A549 (cell line): ENCODE data around the gene MTF1. TPM values are rescaled to one million over a fixed set of nuclear protein-coding genes. Genes with fewer than 3 reads are reported as not detected.

ENCODE experiments used
- ATAC-seq, 2 experiments: fragments of 200-7000 bp in 1 of 2; fragments of >200 bp in 1 of 2; cut with Nextera tagmentation in 1 of 2; cut with Tn5 transposase in 1 of 2; 3 replicates each; pipeline versions ENCODE4 v1.8.0 to v1.9.1; 2018 to 2020; ENCODE audit warnings: mild to moderate bottlenecking in 1 of 2, moderate library complexity in 1 of 2
- CTCF ChIA-PET: fragments of 300-600 bp; sonication (Branson Sonifier 250); formaldehyde crosslinking; extraction: SDS; loops from one replicate; lab custom pipeline; 2021; ENCODE audit warnings: antibody characterized with exemption, inconsistent platforms; lab: Yijun Ruan, JAX
- POLR2A ChIA-PET: fragments of 350-600 bp; formaldehyde crosslinking; extraction: SDS; loops from one replicate; lab custom pipeline; 2021; ENCODE audit warnings: antibody characterized with exemption, inconsistent platforms; lab: Yijun Ruan, JAX
- DNase-seq, 2 experiments: peaks; one replicate each; pipeline versions ENCODE4 v3.0.0 to v3.0.0-alpha.2; 2011 to 2016; ENCODE audit warnings: low read depth in 1 of 2, low spot score in 1 of 2
- FAIRE-seq: peaks from 2 replicates; lab custom pipeline; 2011; peaks lifted over from hg19 to GRCh38; lab: Jason Lieb, UNC
- H3K27ac ChIP-seq, 2 experiments: fragments of >200 bp; sonication (Bioruptor Twin); formaldehyde crosslinking; 3 replicates each; pipeline ENCODE4 v1.5.1; 2016 to 2017
- H3K4me1 ChIP-seq: fragments of >200 bp; sonication (Bioruptor Twin); formaldehyde crosslinking; 3 replicates; pipeline ENCODE4 v1.6.1; 2016
- H3K4me2 ChIP-seq: fragments of >200 bp; sonication (Bioruptor Twin); formaldehyde crosslinking; 3 replicates; pipeline ENCODE4 v1.6.1; 2016
- H3K4me3 ChIP-seq: fragments of >200 bp; sonication (Bioruptor Twin); formaldehyde crosslinking; 3 replicates; pipeline ENCODE4 v1.5.1; 2016
- H3K9me3 ChIP-seq: fragments of >200 bp; sonication (Bioruptor Twin); formaldehyde crosslinking; 3 replicates; pipeline ENCODE4 v1.6.1; 2016
- BHLHE40 ChIP-seq: IDR thresholded peaks from 2 replicates; pipeline ENCODE4 v1.6.1; 2012; ENCODE audit warnings: low read depth, low read length, inconsistent platforms
- CEBPB ChIP-seq, 2 experiments: fragments of >200 bp in 1 of 2; sonication (Bioruptor Twin) in 1 of 2; formaldehyde crosslinking in 1 of 2; IDR thresholded peaks; 2 replicates each; pipeline ENCODE4 v1.6.1; 2012 to 2016
- CHD2 ChIP-seq: fragments of 150-350 bp; IDR thresholded peaks from 2 replicates; pipeline ENCODE4 v1.6.1; 2014; ENCODE audit warnings: low read length; ENCODE audit not compliant: partially characterized antibody
- EHF ChIP-seq: fragments of 250-450 bp; sonication (Bioruptor Pico); IDR thresholded peaks from 2 replicates; pipeline ENCODE4 v1.5.0; 2020; ENCODE audit warnings: mild to moderate bottlenecking
- EP300 ChIP-seq, 2 experiments: fragments of >200 bp; sonication (Bioruptor Twin); formaldehyde crosslinking; IDR thresholded peaks; 2 replicates in 1 of 2; 3 replicates in 1 of 2; pipeline ENCODE4 v1.6.1; 2016 to 2017
- ESRRA ChIP-seq: fragments of 150-350 bp; IDR thresholded peaks from 2 replicates; pipeline ENCODE4 v1.6.1; 2014; ENCODE audit warnings: mild to moderate bottlenecking, low read length, borderline replicate concordance
- FOSL2 ChIP-seq, 2 experiments: fragments of 450-650 bp in 1 of 2; fragments of >200 bp in 1 of 2; sonication (Bioruptor Twin) in 1 of 2; formaldehyde crosslinking; IDR thresholded peaks; 2 replicates each; pipeline versions ENCODE4 v1.5.0 to v1.6.1; 2016 to 2020; ENCODE audit warnings: mild to moderate bottlenecking in 1 of 2, moderate library complexity in 1 of 2
- JUN ChIP-seq, 2 experiments: fragments of >200 bp; sonication (Bioruptor Twin); formaldehyde crosslinking; IDR thresholded peaks; 2 replicates in 1 of 2; 3 replicates in 1 of 2; pipeline ENCODE4 v1.6.1; 2016 to 2017
- JUNB ChIP-seq: fragments of >200 bp; sonication (Bioruptor Twin); formaldehyde crosslinking; IDR thresholded peaks from 2 replicates; pipeline ENCODE4 v1.6.1; 2016
- MAFK ChIP-seq: fragments of 450-650 bp; IDR thresholded peaks from 2 replicates; pipeline ENCODE4 v1.6.1; 2014; ENCODE audit not compliant: partially characterized antibody
- NFE2L2 ChIP-seq: fragments of 150-350 bp; conservative IDR thresholded peaks from 2 replicates; pipeline ENCODE4 v1.6.1; 2014; ENCODE audit warnings: low read length
- NR3C1 ChIP-seq: fragments of >200 bp; sonication (Bioruptor Twin); formaldehyde crosslinking; IDR thresholded peaks from 3 replicates; pipeline ENCODE4 v1.6.1; 2017
- RCOR1 ChIP-seq: fragments of 150-350 bp; IDR thresholded peaks from 2 replicates; pipeline ENCODE4 v1.6.1; 2014; ENCODE audit warnings: antibody characterized with exemption, low read length, low read depth
- RFX5 ChIP-seq: fragments of 450-650 bp; IDR thresholded peaks from 2 replicates; pipeline ENCODE4 v1.7.1; 2014; ENCODE audit warnings: antibody characterized with exemption, mild to moderate bottlenecking, moderate library complexity
- RNF2 ChIP-seq: fragments of 200-600 bp; sonication (generic); IDR thresholded peaks from 2 replicates; pipeline ENCODE4 v1.6.1; 2016; ENCODE audit warnings: low read depth, mild to moderate bottlenecking, antibody characterized with exemption, moderate library complexity, borderline replicate concordance
- TP53 ChIP-seq: fragments of 250-450 bp; sonication (Bioruptor Pico); IDR thresholded peaks from 2 replicates; pipeline ENCODE4 v1.5.0; 2021; ENCODE audit warnings: mild to moderate bottlenecking, moderate library complexity
- ZC3H11A ChIP-seq: fragments of 450-650 bp; IDR thresholded peaks from 2 replicates; pipeline ENCODE4 v1.6.1; 2014; ENCODE audit warnings: antibody characterized with exemption, mild to moderate bottlenecking
- WGBS: methylation state at CpG from one replicate; pipeline ENCODE4 v1.1.6; 2017; ENCODE audit errors: missing lambda C conversion rate; 5-methylcytosine and 5-hydroxymethylcytosine counted together
- polyA plus RNA-seq, 4 experiments: library from polyadenylated mRNA; depleted of rRNA in 3 of 4; stranded (reverse); fragments of >200 nt; fragmentation: RNase III in 1 of 4; extraction: RNeasy Plus Mini Kit Qiagen cat#74134 plus additional on column Dnase treatment in 1 of 4; gene quantifications; 2 replicates in 3 of 4; 3 replicates in 1 of 4; pipeline ENCODE4 v1.2.3, GENCODE V29; 2011 to 2017
- TF ChIP-seq, protein P1 (sequence below): fragments of >200 bp; sonication (Bioruptor Twin); formaldehyde crosslinking; IDR thresholded peaks from 3 replicates; pipeline ENCODE4 v1.6.1; 2016
- TF ChIP-seq, protein P2 (sequence below): fragments of >200 bp; sonication (Bioruptor Twin); formaldehyde crosslinking; IDR thresholded peaks from 2 replicates; pipeline ENCODE4 v1.6.1; 2016
- TF ChIP-seq, protein P3 (sequence below): fragments of 200-600 bp; sonication (generic); IDR thresholded peaks from 2 replicates; pipeline ENCODE4 v1.6.1; 2016; ENCODE audit warnings: antibody characterized with exemption, mild to moderate bottlenecking, moderate library complexity

Gene MTF1
- polyA plus RNA-seq, 2 of the 4 experiments (the other 2 are of a cell fraction) = 4.0 to 6.7 TPM

DNA sequence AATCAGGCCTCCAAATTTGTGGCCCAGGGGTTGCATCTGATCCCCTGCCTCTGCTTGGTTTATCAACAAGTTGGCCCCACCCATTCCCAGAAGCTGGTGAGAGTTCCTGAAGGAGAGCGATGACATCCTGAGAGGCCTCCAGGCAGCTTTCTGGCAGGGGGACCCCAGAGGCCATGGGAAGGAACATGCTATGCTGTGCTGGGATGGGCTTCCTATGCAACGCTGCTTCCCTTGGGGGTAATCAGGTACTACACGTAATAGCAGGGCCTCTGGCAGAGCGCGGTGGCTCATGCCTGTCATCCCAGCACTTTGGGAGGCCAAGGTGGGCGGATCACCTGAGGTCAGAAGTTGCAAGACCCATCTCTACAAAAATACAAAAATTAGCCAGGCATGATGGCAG, 8.4 kb upstream of the MTF1 start:
- DNase-seq (no peak), FAIRE-seq (no peak), ATAC-seq (peak; percentile 53 to 54; a peak in 3 of 6 replicates)
- Histone ChIP-seq H3K27ac (no peak overlapping the region), H3K4me1 (peaks cover 14% of the 10 kb centered on the region), H3K9me3 (no peaks in the 10 kb centered on the region), H3K4me3 (no peak overlapping the region), H3K4me2 (no peak overlapping the region)
- ChIA-PET POLR2A (no interaction called here), CTCF (no interaction called here)
- TF ChIP-seq EP300 (IDR thresholded peaks at IDR 0.05) = no peak
- TF ChIP-seq BHLHE40 = no peak
- TF ChIP-seq ESRRA = no peak
- no peak for TF ChIP-seq NR3C1
- TF ChIP-seq CEBPB (IDR thresholded peaks at IDR 0.05) = no peak
- no peak for TF ChIP-seq CHD2
- TF ChIP-seq RCOR1 = no peak
- 96% methylated on average over 4 of the region's 6 CpGs for WGBS

DNA sequence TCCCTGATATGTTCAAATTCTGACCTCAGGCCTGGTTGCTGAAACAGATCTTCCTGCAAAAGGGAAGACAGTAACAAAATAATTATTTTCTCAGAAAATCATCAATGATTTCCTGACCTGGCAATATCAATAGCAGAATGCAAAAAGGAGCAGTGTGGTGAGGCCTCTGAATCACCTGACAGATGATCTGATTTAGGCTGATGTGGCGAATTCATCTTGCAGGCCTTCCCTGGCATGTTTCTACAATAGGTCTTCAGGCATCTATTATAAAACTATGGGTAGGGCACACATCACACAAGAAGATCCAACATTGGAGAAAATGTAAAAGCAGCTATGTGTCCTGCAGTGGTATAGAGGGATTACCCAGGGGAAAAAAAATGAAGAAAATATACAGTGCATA, 7.1 kb upstream of the MTF1 start:
- TF ChIP-seq, protein P1, sequence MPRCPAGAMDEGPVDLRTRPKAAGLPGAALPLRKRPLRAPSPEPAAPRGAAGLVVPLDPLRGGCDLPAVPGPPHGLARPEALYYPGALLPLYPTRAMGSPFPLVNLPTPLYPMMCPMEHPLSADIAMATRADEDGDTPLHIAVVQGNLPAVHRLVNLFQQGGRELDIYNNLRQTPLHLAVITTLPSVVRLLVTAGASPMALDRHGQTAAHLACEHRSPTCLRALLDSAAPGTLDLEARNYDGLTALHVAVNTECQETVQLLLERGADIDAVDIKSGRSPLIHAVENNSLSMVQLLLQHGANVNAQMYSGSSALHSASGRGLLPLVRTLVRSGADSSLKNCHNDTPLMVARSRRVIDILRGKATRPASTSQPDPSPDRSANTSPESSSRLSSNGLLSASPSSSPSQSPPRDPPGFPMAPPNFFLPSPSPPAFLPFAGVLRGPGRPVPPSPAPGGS = no peak
- no peak for TF ChIP-seq JUNB
- no peak for TF ChIP-seq EP300 (IDR thresholded peaks at IDR 0.05)
- Histone ChIP-seq H3K4me3 (no peak overlapping the region), H3K4me1 (peaks cover 25% of the 10 kb centered on the region), H3K9me3 (no peaks in the 10 kb centered on the region), H3K4me2 (no peak overlapping the region), H3K27ac (no peak overlapping the region)
- 94% methylated on average over 1 of the region's 1 CpG for WGBS
- CTCF ChIA-PET = interaction anchor here (1.1 kb wide), 1 partner anchor 9 kb away, joined by 3 read pairs; no protein-coding TSS in a partner anchor
- no peak for DNase-seq
- POLR2A ChIA-PET = no interaction called here
- no peak for ATAC-seq
- FAIRE-seq = no peak

DNA sequence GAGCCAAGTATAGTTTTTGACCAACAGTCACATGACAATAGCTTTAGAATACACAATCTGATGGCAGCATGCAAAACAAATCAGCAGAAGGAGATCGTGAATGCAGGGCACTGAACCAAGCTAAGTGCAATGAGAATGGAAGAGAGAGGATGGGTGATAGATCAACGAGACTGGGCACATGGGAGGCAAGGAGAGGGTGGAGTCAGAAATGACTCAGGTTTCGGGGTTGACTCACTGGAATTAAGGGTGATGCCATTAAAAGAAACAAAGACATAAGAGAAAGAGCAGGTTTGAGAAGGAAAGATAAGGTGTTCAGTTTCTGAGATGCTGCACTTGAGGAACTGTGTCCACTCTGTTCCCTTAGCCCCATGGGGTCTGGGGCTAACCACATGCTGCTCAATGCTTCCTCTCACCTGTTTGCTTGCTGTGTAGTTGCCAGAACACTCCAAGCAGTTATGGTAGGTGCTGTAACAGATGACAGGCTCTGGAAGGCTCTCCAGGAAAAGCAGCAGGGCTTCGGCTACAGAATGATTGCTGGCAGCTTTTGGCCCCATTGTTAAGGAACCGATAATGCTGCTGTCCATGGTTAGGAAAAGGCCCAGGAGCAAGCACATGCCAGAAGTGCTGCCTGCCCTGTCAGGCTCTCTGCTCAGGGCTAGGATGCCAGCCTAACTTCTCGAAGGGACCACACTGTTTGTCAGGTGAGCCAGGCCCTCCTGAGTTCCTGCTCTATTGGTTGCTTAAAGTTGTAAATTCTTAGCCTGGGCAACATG, 6.1 kb upstream of the MTF1 start:
- Histone ChIP-seq H3K4me2 (peak overlapping the region; percentile 28; the same call in 2 of the 3 replicates), H3K4me3 (no peak overlapping the region), H3K4me1 (peaks cover 35% of the 10 kb centered on the region), H3K27ac (peak overlapping the region; percentile 64 to 66; a peak in 5 of 6 replicates), H3K9me3 (no peaks in the 10 kb centered on the region)
- ChIA-PET POLR2A (no interaction called here), CTCF (no interaction called here)
- TF ChIP-seq, protein P2, sequence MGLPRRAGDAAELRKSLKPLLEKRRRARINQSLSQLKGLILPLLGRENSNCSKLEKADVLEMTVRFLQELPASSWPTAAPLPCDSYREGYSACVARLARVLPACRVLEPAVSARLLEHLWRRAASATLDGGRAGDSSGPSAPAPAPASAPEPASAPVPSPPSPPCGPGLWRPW = no peak
- no peak for TF ChIP-seq JUNB
- TF ChIP-seq, protein P3, sequence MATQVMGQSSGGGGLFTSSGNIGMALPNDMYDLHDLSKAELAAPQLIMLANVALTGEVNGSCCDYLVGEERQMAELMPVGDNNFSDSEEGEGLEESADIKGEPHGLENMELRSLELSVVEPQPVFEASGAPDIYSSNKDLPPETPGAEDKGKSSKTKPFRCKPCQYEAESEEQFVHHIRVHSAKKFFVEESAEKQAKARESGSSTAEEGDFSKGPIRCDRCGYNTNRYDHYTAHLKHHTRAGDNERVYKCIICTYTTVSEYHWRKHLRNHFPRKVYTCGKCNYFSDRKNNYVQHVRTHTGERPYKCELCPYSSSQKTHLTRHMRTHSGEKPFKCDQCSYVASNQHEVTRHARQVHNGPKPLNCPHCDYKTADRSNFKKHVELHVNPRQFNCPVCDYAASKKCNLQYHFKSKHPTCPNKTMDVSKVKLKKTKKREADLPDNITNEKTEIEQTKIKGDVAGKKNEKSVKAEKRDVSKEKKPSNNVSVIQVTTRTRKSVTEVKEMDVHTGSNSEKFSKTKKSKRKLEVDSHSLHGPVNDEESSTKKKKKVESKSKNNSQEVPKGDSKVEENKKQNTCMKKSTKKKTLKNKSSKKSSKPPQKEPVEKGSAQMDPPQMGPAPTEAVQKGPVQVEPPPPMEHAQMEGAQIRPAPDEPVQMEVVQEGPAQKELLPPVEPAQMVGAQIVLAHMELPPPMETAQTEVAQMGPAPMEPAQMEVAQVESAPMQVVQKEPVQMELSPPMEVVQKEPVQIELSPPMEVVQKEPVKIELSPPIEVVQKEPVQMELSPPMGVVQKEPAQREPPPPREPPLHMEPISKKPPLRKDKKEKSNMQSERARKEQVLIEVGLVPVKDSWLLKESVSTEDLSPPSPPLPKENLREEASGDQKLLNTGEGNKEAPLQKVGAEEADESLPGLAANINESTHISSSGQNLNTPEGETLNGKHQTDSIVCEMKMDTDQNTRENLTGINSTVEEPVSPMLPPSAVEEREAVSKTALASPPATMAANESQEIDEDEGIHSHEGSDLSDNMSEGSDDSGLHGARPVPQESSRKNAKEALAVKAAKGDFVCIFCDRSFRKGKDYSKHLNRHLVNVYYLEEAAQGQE = peak; percentile 38; the same call in 1 of the 2 replicates
- FAIRE-seq (no peak), DNase-seq (no peak), ATAC-seq (no peak)
- 58% methylated on average over 4 of the region's 6 CpGs for WGBS

DNA sequence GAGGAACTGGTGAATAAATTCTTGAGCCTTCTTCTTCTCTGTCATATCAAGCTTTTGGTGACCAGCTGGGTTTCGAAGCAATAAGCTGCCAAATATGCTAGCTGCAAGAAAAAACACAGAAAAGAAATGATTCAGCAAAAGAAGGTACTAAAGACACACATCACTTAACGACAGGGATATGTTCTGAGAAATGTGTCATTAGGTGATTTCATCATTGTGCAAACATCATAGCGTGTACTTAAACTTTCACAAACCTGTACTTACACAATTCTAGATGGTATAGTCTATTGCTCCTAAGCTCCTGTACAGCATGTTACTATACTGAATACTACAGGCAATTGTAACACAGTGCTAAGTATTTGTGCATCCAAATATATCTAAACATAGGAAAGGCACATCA, 2.9 kb upstream of the MTF1 start:
- Histone ChIP-seq H3K4me2 (peak overlapping the region; percentile 43), H3K4me1 (peaks cover 44% of the 10 kb centered on the region), H3K4me3 (no peak overlapping the region), H3K9me3 (no peaks in the 10 kb centered on the region), H3K27ac (peak overlapping the region; percentile 93 to 96)
- 9% methylated on average over 3 of the region's 3 CpGs for WGBS
- DNase-seq (peak; percentile 18 to 82), FAIRE-seq (no peak), ATAC-seq (peak in 1 of 2 experiments; percentile 3; a peak in 2 of 6 replicates)
- TF ChIP-seq, protein P2 = peak; percentile 64; the same call in 1 of the 2 replicates
- TF ChIP-seq ZC3H11A (no peak), CEBPB (IDR thresholded peaks at IDR 0.05) (peak; percentile 91 to 92), RNF2 (no peak), JUNB (peak; percentile 51), MAFK (peak; percentile 96), JUN (IDR thresholded peaks at IDR 0.05) (peak in 1 of 2 experiments; percentile 33; a peak in 1 of 5 replicates), TP53 (CRISPR knock-in tag) (no peak), FOSL2 (IDR thresholded peaks at IDR 0.05) (peak; percentile 44; the same call in 1 of the 2 replicates), FOSL2 (CRISPR knock-in tag; IDR thresholded peaks at IDR 0.05) (peak; percentile 77), RFX5 (0 out of 2 replicates have a peak, but pooled peaks have one; percentile 23), EHF (CRISPR knock-in tag) (no peak), NFE2L2 (peak; percentile 69)
- TF ChIP-seq, protein P1 = 0 out of 3 replicates have a peak, but pooled peaks have one; percentile 31
- ChIA-PET POLR2A (no interaction called here), CTCF (interaction anchor here (0.8 to 1.4 kb wide), 3 partner anchors 9 to 260 kb away, joined by 3 read pairs; no protein-coding TSS in a partner anchor)
